AG04449 (cell line): ENCODE data around the gene TH.

Source experiments
- CTCF ChIA-PET: fragments of 350-600 bp; formaldehyde crosslinking; extraction: SDS; loops from one replicate; lab custom pipeline; 2021; ENCODE audit warnings: antibody characterized with exemption; lab: Yijun Ruan, JAX
- POLR2A ChIA-PET: fragments of 400-600, 350-600 bp; formaldehyde crosslinking; extraction: SDS; loops from one replicate; lab custom pipeline; 2020; ENCODE audit warnings: antibody characterized with exemption, inconsistent platforms; lab: Yijun Ruan, JAX
- DNase-seq: peaks from one replicate; pipeline ENCODE4 v3.0.0-alpha.2; 2010; ENCODE audit warnings: low read depth, low spot score
- H3K4me3 ChIP-seq: 2 replicates; pipeline ENCODE4 v1.5.1; 2011; ENCODE audit warnings: low read depth, mild to moderate bottlenecking, control low read depth, low read length
- CTCF ChIP-seq: IDR thresholded peaks from one replicate; pipeline ENCODE4 v1.5.1; 2011; ENCODE audit warnings: mild to moderate bottlenecking, moderate library complexity, low read length, control low read depth, inconsistent platforms; ENCODE audit not compliant: insufficient read depth; ENCODE audit errors: missing control alignments

TH gene

GRCh38 chr11:2156416-2157182, 15.0 kb downstream of the TH start:
- ChIA-PET CTCF (interaction anchor here (0.6 to 15.8 kb wide), 30 partner anchors 9 to 517 kb away, joined by 3 to 1226 read pairs (median 5); partner anchors contain the start of genes SYT8 and TNNI2), POLR2A (no interaction called here)
- TF ChIP-seq CTCF: peak; percentile 94
- H3K4me3 ChIP-seq: no peak overlapping the region
- DNase-seq: no peak

- ChIA-PET CTCF (interaction anchor here (0.8 to 15.8 kb wide), 21 partner anchors 8 to 516 kb away, joined by 3 to 1226 read pairs (median 5); partner anchors contain the start of genes SYT8 and TNNI2), POLR2A (no interaction called here)
- no peak for DNase-seq
- no peak for TF ChIP-seq CTCF
- no peak overlapping the region for H3K4me3 ChIP-seq
Observed at GRCh38 chr11:2155511-2155910, 16.1 kb downstream of the TH start.

- ChIA-PET CTCF (interaction anchor here (0.7 to 15.8 kb wide), 19 partner anchors 8 to 504 kb away, joined by 3 to 1226 read pairs (median 14); partner anchors contain the start of genes LSP1 and SYT8), POLR2A (no interaction called here)
- DNase-seq: no peak
- TF ChIP-seq CTCF: no peak
- no peak overlapping the region for H3K4me3 ChIP-seq
Observed at GRCh38 chr11:2154889-2155288, 16.7 kb downstream of the TH start.

- no peak overlapping the region for H3K4me3 ChIP-seq
- ChIA-PET CTCF (interaction anchor here (0.7 to 15.8 kb wide), 23 partner anchors 9 to 504 kb away, joined by 3 to 1226 read pairs (median 5); partner anchors contain the start of genes LSP1, SYT8 and TNNI2), POLR2A (no interaction called here)
- TF ChIP-seq CTCF: no peak
- DNase-seq: no peak
Observed at GRCh38 chr11:2154195-2154585, 17.4 kb downstream of the TH start.

- H3K4me3 ChIP-seq: no peak overlapping the region
- POLR2A ChIA-PET: no interaction called here
- DNase-seq: no peak
- CTCF ChIA-PET: interaction anchor here (0.6 to 15.8 kb wide), 24 partner anchors 9 to 503 kb away, joined by 3 to 1226 read pairs (median 11); partner anchors contain the start of genes LSP1, SYT8 and TNNI2
- TF ChIP-seq CTCF: no peak
Observed at GRCh38 chr11:2153581-2154194, 17.9 kb downstream of the TH start.
